ENCODE measurements around the gene DNAH3.
"Not testable (repeated sequence)": the region's sequence is repeated elsewhere in the genome, so short reads cannot be mapped to it uniquely, and the experiment has no call there.

GRCh38 chr16:20945575-20945875 is 205.1 kb downstream of the DNAH3 start:
- TF ChIP-seq EZH2 (IDR thresholded peaks at IDR 0.05; ENCODE audit: insufficient read depth, poor library complexity, severe bottlenecking); EZH2phosphoT487 (IDR thresholded peaks at IDR 0.05; ENCODE audit: insufficient read depth, low read depth): not testable (repeated sequence)

All from GM23248 (cell line).